ENCODE results near the gene NLRP1.

DNA sequence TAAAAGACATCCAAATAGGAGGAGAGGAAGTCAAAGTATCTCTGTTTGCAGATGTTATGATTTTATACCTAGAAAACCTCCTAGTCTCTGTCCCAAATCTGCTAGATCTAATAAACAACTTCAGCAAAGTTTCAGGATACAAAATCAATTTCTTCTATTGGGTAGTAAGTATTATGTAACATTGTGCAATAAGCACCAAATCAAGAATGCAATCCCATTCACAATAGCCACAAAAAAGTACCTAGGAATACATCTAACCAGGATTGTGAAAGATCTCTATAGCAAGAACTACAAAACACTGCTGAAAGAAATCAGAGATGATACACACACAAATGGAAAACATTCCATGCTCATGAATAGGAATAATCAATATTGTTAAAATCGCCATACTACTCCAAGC lies 13.0 kb downstream of the NLRP1 start:
- no peak for TF ChIP-seq EZH2 (IDR thresholded peaks at IDR 0.05; ENCODE audit: insufficient read depth, low read length)
- TF ChIP-seq, protein P1, sequence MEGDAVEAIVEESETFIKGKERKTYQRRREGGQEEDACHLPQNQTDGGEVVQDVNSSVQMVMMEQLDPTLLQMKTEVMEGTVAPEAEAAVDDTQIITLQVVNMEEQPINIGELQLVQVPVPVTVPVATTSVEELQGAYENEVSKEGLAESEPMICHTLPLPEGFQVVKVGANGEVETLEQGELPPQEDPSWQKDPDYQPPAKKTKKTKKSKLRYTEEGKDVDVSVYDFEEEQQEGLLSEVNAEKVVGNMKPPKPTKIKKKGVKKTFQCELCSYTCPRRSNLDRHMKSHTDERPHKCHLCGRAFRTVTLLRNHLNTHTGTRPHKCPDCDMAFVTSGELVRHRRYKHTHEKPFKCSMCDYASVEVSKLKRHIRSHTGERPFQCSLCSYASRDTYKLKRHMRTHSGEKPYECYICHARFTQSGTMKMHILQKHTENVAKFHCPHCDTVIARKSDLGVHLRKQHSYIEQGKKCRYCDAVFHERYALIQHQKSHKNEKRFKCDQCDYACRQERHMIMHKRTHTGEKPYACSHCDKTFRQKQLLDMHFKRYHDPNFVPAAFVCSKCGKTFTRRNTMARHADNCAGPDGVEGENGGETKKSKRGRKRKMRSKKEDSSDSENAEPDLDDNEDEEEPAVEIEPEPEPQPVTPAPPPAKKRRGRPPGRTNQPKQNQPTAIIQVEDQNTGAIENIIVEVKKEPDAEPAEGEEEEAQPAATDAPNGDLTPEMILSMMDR (IDR thresholded peaks at IDR 0.05; ENCODE audit: insufficient read depth, low read depth, low read length) = no peak

Measured in astrocyte (in vitro differentiated cells and primary cell).